HG03097 (cell line): Measurements from ENCODE around the gene INTU.
A peak's percentile ranks its signal among the peaks of the same experiment; 100 is the strongest.
"Not testable (repeated sequence)": the region's sequence is repeated elsewhere in the genome, so short reads cannot be mapped to it uniquely, and the experiment has no call there.

Experiments
- ATAC-seq: cut with Tn5 transposase; IDR thresholded peaks from one replicate; pipeline ENCODE4 v1.9.1; 2021; ENCODE audit not compliant: unreplicated experiment, low FRiP score

The INTU gene

DNA sequence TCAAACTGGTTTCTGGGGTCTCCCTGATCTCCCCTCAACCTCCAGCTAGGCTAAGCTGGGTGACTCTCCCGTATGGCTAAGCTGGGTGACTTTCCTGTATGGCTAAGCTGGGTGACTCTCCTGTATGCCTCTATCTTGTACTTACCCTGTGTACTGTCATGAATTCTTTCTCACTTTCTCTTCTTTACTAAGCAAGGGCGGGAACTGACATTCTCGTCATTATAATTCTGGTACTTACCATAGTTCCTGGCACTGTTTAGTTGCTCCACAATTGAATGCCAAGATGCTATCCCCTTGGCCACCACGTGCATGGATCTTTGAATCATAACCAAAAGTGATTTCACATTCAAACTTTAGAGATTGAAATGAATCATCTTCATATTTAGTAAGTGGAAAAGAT, 8.8 kb downstream of the INTU start:
- ATAC-seq = no peak

GRCh38 chr4:127642169-127642568, 9.4 kb downstream of the INTU start:
- no peak for ATAC-seq

DNA sequence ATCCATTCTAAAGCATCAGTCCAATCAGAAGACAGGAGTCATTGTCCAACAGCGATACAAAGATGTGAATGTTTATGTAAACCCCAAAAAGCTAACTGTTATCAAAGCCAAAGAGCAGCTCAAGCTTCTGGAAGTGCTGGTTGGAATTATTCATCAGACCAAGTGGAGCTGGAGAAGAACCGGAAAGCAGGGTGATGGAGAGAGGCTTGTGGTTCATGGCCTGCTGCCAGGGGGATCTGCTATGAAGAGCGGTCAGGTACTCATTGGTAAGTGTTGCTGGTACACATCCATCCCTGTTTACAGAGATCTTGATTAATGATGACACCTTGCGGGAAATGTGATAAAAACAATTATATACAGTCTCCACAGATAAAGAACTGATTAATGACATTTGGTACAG, 11.0 kb downstream of the INTU start:
- no peak for ATAC-seq

DNA sequence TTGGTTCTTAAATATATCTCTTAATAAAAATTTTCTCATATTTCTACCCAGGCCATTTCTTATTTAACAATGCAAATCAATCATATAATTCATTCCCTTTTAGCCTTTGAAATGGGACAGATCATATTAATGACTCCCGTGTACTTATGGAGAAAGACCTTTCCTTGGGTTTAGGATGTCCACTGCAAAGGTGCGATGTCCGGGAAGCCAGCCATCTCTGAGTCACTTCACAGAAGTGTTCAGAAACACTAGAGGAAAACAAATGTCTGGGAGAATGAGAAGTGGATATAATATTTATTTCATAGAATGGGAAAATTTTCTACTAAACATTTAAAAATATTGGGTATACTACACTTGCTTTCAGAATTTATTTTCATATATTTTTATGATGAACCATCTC, 15.3 kb downstream of the INTU start:
- ATAC-seq = no peak

DNA sequence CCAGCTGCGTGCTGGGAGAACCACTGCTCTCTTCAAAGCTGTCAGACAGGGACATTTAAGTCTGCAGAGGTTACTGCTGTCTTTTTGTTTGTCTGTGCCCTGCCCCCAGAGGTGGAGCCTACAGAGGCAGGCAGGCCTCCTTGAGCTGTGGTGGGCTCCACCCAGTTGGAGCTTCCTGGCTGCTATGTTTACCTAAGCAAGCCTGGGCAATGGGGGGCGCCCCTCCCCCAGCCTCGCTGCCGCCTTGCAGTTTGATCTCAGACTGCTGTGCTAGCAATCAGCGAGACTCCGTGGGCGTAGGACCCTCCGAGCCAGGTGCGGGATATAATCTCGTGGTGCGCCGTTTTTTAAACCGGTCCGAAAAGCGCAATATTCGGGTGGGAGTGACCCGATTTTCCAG, 22.8 kb downstream of the INTU start:
- ATAC-seq = not testable (repeated sequence)

DNA sequence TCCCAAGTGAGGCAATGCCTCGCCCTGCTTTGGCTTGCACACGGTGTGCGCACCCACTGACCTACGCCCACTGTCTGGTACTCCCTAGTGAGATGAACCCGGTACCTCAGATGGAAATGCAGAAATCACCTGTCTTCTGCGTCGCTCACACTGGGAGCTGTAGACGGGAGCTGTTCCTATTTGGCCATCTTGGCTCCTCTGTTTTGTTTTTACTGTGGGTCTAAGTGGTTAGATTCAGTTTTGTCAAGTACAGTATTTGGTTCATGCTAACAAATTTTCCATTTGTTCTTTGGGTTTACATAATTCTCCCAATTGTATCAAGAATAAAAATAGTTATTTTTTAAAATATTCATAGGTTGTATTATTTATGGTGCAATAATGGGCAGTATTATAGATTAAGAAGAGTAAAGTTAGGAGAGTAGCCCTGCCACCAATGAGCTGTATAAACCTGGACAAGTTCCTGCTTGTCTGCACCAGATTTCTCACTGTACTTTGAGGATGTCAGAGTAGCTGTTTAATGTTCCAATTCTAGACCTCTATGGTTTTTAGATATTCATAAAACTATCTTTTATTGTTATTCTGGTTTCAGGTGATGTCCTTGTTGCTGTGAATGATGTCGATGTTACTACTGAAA, 23.4 kb downstream of the INTU start:
- ATAC-seq = no peak

- ATAC-seq = no peak
Observed at GRCh38 chr4:127660284-127660885, 27.6 kb downstream of the INTU start.

DNA sequence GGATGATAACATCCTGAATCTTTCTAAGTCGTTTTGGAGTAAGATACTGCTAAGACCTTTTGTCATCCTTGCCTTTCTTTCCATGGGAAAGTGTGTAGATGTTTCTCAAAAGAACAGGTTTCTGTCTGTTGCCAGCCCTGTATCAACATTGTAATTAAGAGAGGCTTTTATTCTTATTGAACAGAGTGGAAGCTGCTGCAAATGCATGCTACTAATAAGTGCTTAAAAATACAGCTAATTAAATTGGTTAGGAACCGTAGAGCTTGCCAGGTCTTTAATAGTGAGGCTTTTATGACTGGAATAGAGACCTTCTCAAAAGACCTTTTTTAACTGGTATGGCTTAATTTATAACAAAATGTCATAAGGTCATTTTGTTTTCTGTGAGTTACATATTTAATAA, 34.4 kb downstream of the INTU start:
- no peak for ATAC-seq

DNA sequence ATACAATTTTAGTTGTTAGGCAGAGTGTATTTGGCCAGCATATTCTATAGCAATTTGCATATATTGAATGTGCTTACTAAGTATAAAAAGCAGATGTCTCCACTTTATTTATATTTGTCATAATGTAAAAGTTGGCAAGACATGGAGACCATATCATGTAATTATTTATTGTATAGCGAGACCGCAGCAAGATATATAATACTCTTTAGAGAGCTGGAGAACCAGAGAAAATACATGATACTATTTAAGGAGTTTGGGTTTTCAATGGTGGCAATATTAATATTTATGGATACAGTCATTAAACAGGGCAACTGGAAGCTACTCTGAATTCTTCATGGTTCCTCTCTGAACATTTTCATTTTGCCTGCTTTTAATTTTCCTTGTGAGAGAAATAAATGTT, 35.0 kb downstream of the INTU start:
- ATAC-seq = no peak

GRCh38 chr4:127668770-127669169, 36.0 kb downstream of the INTU start:
- no peak for ATAC-seq

DNA sequence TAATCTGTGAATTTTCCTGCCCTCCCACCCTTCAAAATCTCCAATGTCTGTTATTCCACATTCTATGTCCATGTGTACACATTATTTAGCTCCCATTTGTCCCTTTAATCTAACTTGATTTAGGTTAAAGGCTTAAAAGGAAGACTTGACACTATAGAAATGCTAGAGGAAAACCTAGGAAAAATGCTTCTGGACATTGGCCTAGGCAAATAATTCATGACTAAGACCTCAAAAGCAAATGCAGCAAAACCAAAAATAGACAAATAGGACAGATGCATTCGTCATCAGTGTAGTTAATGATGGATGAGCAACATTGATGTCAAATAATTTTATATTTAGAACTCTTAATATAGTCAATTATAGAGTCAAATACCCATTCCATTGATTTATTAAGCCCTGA, 36.9 kb downstream of the INTU start:
- no peak for ATAC-seq

GRCh38 chr4:127672111-127672510, 39.4 kb downstream of the INTU start:
- no peak for ATAC-seq

DNA sequence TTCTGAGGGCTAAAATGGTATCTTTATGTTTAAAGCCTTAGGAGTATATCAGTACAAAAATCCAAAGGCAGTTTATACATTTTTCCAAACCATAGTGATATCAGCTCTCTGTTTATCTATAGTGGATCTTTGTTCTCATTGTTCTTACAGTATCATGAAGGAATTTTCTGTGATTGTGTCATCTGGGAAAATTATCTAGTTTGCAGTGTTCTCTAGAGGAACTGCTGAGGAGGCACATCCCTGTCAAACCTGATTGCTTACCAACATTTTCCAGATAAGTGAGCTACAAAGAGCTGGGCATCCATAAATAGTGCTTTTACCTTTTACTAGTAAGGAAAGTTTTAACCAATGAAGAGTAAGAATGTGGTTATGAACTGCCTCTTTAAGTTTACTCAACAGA, 52.5 kb downstream of the INTU start:
- no peak for ATAC-seq

- ATAC-seq = no peak
Observed at GRCh38 chr4:127686658-127687057, 53.9 kb downstream of the INTU start.

- no peak for ATAC-seq
Observed at GRCh38 chr4:127687580-127687979, 54.8 kb downstream of the INTU start.

DNA sequence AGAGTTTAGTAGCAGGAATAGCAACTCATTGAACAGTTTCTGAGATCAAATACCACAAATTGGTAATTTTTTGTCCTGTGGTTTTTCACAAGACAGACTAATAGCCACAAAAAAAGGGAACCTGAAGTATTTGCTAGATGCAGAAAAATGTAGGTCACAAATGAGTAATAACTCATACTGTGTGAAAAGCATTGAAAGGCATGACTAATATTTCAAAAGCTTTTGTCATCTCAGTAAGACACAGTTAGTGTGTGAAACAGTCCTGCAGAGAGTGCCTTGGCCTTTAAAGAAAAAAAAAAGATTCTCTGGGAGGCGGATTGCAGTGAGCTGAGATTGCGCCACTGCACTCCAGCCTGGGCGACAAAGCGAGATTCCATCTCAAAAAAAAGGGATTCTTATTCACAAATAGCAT, 66.0 kb downstream of the INTU start:
- ATAC-seq = peak; percentile 100

GRCh38 chr4:127708985-127709384, 76.2 kb downstream of the INTU start:
- no peak for ATAC-seq

DNA sequence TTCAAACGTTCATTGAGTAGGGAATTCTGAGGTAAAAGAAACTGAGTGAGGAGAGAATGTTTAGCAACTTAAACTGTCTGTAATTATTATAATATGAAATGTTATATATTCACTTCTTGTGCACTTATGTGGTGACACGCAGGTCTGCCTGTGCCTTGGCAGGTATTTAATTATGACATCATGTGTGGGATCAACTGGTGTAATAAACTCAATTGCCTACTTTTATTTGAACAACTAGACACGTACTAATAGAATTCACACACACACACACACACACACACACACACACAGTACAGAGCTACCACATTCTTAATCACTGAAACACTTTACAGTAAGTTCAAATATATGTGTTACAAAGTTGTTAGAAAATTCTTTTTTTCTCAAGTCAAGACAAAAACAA, 76.7 kb downstream of the INTU start:
- ATAC-seq = no peak

DNA sequence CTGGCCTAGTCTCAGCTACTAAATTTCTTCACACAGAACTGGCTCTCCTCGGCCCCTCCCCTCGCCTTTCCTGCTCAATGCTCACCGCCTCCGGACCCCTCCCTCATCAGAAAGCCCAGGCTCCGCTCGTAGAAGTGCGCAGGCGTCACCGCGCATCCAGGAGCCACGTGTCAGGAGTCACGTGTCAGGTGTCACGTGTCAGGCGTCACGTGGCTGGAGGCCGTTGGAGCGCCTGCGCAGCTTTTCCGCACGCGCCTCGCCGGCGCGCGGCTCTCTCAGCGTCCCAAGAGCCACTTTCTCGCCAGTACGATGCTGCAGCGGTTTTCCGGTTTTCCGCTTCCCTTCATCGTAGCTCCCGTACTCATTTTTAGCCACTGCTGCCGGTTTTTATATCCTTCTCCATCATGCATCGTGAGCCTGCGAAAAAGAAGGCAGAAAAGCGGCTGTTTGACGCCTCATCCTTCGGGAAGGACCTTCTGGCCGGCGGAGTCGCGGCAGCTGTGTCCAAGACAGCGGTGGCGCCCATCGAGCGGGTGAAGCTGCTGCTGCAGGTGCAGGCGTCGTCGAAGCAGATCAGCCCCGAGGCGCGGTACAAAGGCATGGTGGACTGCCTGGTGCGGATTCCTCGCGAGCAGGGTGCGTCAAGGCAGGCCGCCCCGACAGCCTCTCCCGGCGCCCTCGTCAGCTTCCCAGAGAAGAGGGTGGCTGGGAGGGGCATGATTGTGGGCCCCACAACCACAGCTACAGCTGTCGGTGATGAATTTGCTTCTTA, 97.6 kb downstream of the INTU start, which contains the start of gene SLC25A31:
SLC25A31 (plus strand) TSS at position 259 of the 772 bp plus-strand sequence; CDS start at position 405, 146 bp downstream.
- ATAC-seq = no peak

- ATAC-seq = no peak
Observed at GRCh38 chr4:127731406-127731805, 98.6 kb downstream of the INTU start.

- no peak for ATAC-seq
Observed at GRCh38 chr4:127732623-127733328, 100.0 kb downstream of the INTU start.
